B cell (primary cell): ENCODE data around the gene P3H3. TPM values are rescaled to one million over a fixed set of nuclear protein-coding genes. Genes with fewer than 3 reads are reported as not detected.

Experiments
- ATAC-seq: fragments of 200-7000 bp; cut with Tn5 transposase; one replicate; pipeline ENCODE4 v1.10.0; 2021; ENCODE audit warnings: low read depth, mild to moderate bottlenecking, moderate number of reproducible peaks, moderate library complexity
- CTCF ChIA-PET: fragments of 350-600 bp; sonication (Branson Sonifier 250); formaldehyde crosslinking; loops from one replicate; lab custom pipeline; 2021; ENCODE audit warnings: antibody characterized with exemption, inconsistent platforms; lab: Charles Lee
- POLR2A ChIA-PET: fragments of 350-600 bp; sonication (Branson Sonifier 250); formaldehyde crosslinking; loops from one replicate; lab custom pipeline; 2021; ENCODE audit warnings: antibody characterized with exemption; lab: Charles Lee
- DNase-seq: peaks from one replicate; pipeline ENCODE4 v3.0.0; 2013
- H2AFZ ChIP-seq: 2 replicates; pipeline ENCODE4 v1.6.1; 2012; ENCODE audit warnings: mild to moderate bottlenecking, low read depth, low read length; ENCODE audit not compliant: insufficient read depth, poor library complexity, severe bottlenecking
- H3K27ac ChIP-seq, 2 donors: 1 replicate in 1 of 2; 2 replicates in 1 of 2; pipeline ENCODE4 v1.5.1; 2012 to 2013; ENCODE audit warnings: low read length in 2 of 2, mild to moderate bottlenecking in 2 of 2, moderate library complexity in 1 of 2
- H3K27me3 ChIP-seq, 4 experiments: fragments of 200-600 bp in 1 of 4; sonication (generic) in 1 of 4; replicated peaks in 1 of 4; 1 replicate in 2 of 4; 2 replicates in 2 of 4; pipeline versions ENCODE4 v1.6.1 to v1.7.0; 2013 to 2016; ENCODE audit warnings: low read length in 3 of 4, mild to moderate bottlenecking in 2 of 4, mixed read lengths in 1 of 4, moderate library complexity in 1 of 4; ENCODE audit not compliant: insufficient read depth in 4 of 4, control insufficient read depth in 3 of 4; ENCODE audit errors: control extremely low read depth in 1 of 4
- H3K36me3 ChIP-seq, 2 experiments: replicated peaks in 1 of 2; 1 replicate in 1 of 2; 2 replicates in 1 of 2; pipeline versions ENCODE4 v1.6.1 to v1.7.1; 2013; ENCODE audit warnings: low read length in 1 of 2; ENCODE audit not compliant: insufficient read depth in 2 of 2, control insufficient read depth in 1 of 2; ENCODE audit errors: control extremely low read depth in 1 of 2, extremely low read depth in 1 of 2
- H3K4me1 ChIP-seq, 2 donors: fragments of 200-600 bp in 1 of 2; sonication (generic) in 1 of 2; 1 replicate in 1 of 2; 2 replicates in 1 of 2; pipeline versions ENCODE4 v1.5.1 to v1.6.1; 2013 to 2017; ENCODE audit warnings: low read length in 2 of 2; ENCODE audit not compliant: control insufficient read depth in 2 of 2, insufficient read depth in 2 of 2
- H3K4me2 ChIP-seq: replicated peaks from 2 replicates; pipeline ENCODE3; 2012; ENCODE audit warnings: mild to moderate bottlenecking, low read depth, low read length; ENCODE audit not compliant: poor library complexity, severe bottlenecking
- H3K4me3 ChIP-seq, 5 experiments: fragments of 200-600 bp in 1 of 5; sonication (generic) in 1 of 5; 1 replicate in 3 of 5; 2 replicates in 2 of 5; pipeline versions ENCODE4 v1.5.1 to v1.7.0; 2011 to 2016; ENCODE audit warnings: low read length in 4 of 5, mild to moderate bottlenecking in 4 of 5, low read depth in 2 of 5, control low read depth in 1 of 5, moderate library complexity in 1 of 5; ENCODE audit not compliant: insufficient read depth in 1 of 5; ENCODE audit errors: control extremely low read depth in 1 of 5, extremely low read depth in 1 of 5
- H3K79me2 ChIP-seq: fragments of 200-600 bp; sonication (generic); one replicate; pipeline ENCODE4 v1.6.0; 2016; ENCODE audit warnings: low read length; ENCODE audit not compliant: control insufficient read depth, insufficient read depth
- H3K9ac ChIP-seq: fragments of 200-600 bp; sonication (generic); 2 replicates; pipeline ENCODE4 v1.6.1; 2017; ENCODE audit warnings: mild to moderate bottlenecking, low read length, moderate library complexity
- H3K9me3 ChIP-seq, 3 donors: one replicate each; pipeline versions ENCODE4 v1.6.1 to v1.7.1; 2013; ENCODE audit warnings: low read length in 2 of 3; ENCODE audit not compliant: control insufficient read depth in 2 of 3, insufficient read depth in 1 of 3; ENCODE audit errors: control extremely low read depth in 1 of 3
- H4K20me1 ChIP-seq: 2 replicates; pipeline ENCODE4 v1.6.0; 2012; ENCODE audit warnings: mild to moderate bottlenecking, low read length; ENCODE audit not compliant: insufficient read depth, control insufficient read depth, poor library complexity, severe bottlenecking
- H3K27ac Mint-ChIP-seq: one replicate; pipeline ENCODE4 v1.8.0; 2021; ENCODE audit warnings: mixed read lengths
- H3K27me3 Mint-ChIP-seq: one replicate; pipeline ENCODE4 v1.8.0; 2021; ENCODE audit warnings: mixed read lengths
- H3K4me1 Mint-ChIP-seq: one replicate; pipeline ENCODE4 v1.8.0; 2021; ENCODE audit warnings: mixed read lengths
- H3K4me3 Mint-ChIP-seq: one replicate; pipeline ENCODE4 v1.8.0; 2021; ENCODE audit warnings: mixed read lengths
- H3K9me3 Mint-ChIP-seq: one replicate; pipeline ENCODE4 v1.8.0; 2022; ENCODE audit warnings: mixed read lengths; ENCODE audit not compliant: insufficient read depth
- EZH2 ChIP-seq: IDR thresholded peaks from 2 replicates; pipeline ENCODE4 v1.6.1; 2012; ENCODE audit warnings: borderline replicate concordance, low read depth, mild to moderate bottlenecking, moderate library complexity, low read length; ENCODE audit not compliant: insufficient read depth, poor library complexity, severe bottlenecking
- WGBS: methylation state at CpG from one replicate; pipeline ENCODE4 v1.1.5; 2013; ENCODE audit warnings: missing lambda C conversion rate; ENCODE audit not compliant: insufficient coverage; 5-methylcytosine and 5-hydroxymethylcytosine counted together
- intact Hi-C: fragments of 100-400 bp; cut with micrococcal nuclease; formaldehyde crosslinking; loops from one replicate; pipeline ENCODE4 v1.10.0; 2022
- polyA plus RNA-seq: library from polyadenylated mRNA; depleted of rRNA; stranded (reverse); fragments of >200 nt; gene quantifications from 2 replicates; pipeline ENCODE4 v1.2.3, GENCODE V29; 2012
- total RNA-seq, 2 donors: library from RNA; stranded (reverse); fragments of 120-200 nt in 1 of 2; gene quantifications; 1 replicate in 1 of 2; 2 replicates in 1 of 2; pipeline versions ENCODE4 v1.2.3 to v1.2.4, GENCODE V29; 2013 to 2022
- TF ChIP-seq, protein P1 (sequence below): fragments of 200-600 bp; IDR thresholded peaks from one replicate; pipeline ENCODE4 v1.8.0; 2022; ENCODE audit warnings: antibody characterized with exemption, mild to moderate bottlenecking

The P3H3 gene
- total and polyA plus RNA-seq, 2 donors (not counting 1 experiment from before 2014, with no cell fraction given) = 0.09 TPM; not detected in 1

DNA sequence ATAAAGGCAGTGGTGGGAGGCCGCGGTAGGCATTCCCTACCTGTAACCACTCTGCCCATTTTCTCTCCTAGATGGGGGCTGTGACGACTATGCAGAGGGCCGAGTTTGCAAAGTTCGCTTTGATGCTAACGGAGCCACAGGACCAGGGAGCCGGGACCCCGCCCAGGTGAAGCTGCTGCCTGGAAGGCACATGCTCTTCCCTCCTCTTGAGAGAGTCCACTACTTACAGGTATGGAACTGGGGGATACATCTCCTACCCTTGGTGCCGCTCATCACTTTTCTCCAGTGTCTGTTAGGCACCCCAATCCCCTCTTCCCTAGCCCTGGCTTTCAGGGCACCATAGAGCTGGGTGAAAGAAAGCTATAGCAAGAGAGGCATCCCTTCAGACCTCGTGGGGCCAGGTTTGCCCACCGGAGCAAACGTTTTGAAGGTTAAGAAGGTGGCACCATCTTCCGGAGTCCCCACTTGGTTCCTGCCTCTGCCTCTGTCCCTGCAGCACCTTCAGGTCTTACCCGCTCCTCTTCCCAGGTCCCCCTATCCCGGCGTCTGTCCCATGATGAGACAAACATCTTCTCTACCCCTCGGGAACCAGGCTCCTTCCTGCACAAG lies 2.0 kb upstream of the P3H3 start:
- Mint-ChIP-seq H3K4me3 (peak overlapping the region; percentile 23), H3K27ac (no peak overlapping the region), H3K9me3 (no peaks in the 10 kb centered on the region), H3K27me3 (peaks cover 78% of the 10 kb centered on the region), H3K4me1 (peaks cover 27% of the 10 kb centered on the region)
- Histone ChIP-seq H3K27ac (no peak overlapping the region), H3K9ac (no peak overlapping the region), H2AFZ (no peak overlapping the region), H3K36me3 (no peaks in the 10 kb centered on the region), H3K4me1 (peaks cover 32 to 37% of the 10 kb centered on the region in 2 donors), H3K4me2 (no peak overlapping the region), H3K4me3 (no peak overlapping the region), H3K79me2 (no peaks in the 10 kb centered on the region), H3K9me3 (peaks cover 0 to 13% (median 0%) of the 10 kb centered on the region in 3 donors), H3K27me3 (peaks cover 0 to 83% (median 37%) of the 10 kb centered on the region in 4 experiments), H4K20me1 (peaks cover 11% of the 10 kb centered on the region)
- TF ChIP-seq, protein P1, sequence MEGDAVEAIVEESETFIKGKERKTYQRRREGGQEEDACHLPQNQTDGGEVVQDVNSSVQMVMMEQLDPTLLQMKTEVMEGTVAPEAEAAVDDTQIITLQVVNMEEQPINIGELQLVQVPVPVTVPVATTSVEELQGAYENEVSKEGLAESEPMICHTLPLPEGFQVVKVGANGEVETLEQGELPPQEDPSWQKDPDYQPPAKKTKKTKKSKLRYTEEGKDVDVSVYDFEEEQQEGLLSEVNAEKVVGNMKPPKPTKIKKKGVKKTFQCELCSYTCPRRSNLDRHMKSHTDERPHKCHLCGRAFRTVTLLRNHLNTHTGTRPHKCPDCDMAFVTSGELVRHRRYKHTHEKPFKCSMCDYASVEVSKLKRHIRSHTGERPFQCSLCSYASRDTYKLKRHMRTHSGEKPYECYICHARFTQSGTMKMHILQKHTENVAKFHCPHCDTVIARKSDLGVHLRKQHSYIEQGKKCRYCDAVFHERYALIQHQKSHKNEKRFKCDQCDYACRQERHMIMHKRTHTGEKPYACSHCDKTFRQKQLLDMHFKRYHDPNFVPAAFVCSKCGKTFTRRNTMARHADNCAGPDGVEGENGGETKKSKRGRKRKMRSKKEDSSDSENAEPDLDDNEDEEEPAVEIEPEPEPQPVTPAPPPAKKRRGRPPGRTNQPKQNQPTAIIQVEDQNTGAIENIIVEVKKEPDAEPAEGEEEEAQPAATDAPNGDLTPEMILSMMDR = no peak
- TF ChIP-seq EZH2 = no peak
- CTCF ChIA-PET = interaction anchor here (1.2 to 6.2 kb wide), 7 partner anchors 10 to 276 kb away, joined by 3 to 33 read pairs (median 5); partner anchors contain the start of genes CDCA3, MLF2 and USP5
- POLR2A ChIA-PET = no interaction called here
- ATAC-seq = no peak
- 86% methylated on average over 11 of the region's 17 CpGs for WGBS
- DNase-seq = no peak
- intact Hi-C loops = no loop called here

DNA sequence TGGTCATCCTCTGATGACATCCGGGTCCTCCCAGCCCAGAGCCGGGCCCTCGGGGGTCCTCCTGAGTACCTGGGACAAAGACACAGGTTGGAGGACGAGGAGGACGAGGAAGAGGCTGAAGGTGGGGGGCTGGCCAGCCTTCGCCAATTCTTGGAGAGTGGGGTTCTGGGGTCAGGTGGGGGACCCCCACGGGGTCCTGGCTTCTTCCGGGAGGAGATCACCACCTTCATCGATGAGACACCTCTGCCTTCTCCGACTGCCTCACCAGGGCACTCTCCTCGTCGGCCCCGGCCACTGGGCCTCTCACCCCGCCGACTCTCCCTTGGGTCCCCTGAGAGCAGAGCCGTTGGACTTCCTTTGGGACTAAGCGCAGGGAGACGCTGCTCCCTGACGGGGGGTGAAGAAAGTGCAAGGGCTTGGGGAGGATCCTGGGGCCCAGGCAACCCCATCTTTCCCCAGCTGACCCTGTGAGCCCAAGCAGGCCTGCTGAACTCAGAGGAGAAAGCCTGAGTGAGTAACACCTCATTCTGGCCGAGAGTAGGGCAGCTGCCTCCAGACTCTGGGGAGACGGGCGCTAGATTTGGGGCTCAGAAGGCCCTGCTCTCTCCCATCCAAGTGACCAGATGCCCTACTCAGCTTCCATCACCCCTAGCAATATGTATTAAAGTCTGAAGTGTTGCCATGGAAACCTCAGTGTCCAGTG lies 1.3 kb upstream of the P3H3 start:
- no peak overlapping the region for H3K27ac ChIP-seq
- Mint-ChIP-seq H3K9me3 (no peaks in the 10 kb centered on the region), H3K27ac (no peak overlapping the region), H3K4me1 (peaks cover 24% of the 10 kb centered on the region), H3K4me3 (peak overlapping the region; percentile 72), H3K27me3 (peaks cover 82% of the 10 kb centered on the region)
- no peaks in the 10 kb centered on the region for H3K79me2 ChIP-seq
- peaks cover 0 to 85% (median 35%) of the 10 kb centered on the region in 4 experiments for H3K27me3 ChIP-seq
- no peak for ATAC-seq
- no peak overlapping the region for H2AFZ ChIP-seq
- intact Hi-C loops = no loop called here
- H3K4me3 ChIP-seq = no peak overlapping the region
- H3K4me1 ChIP-seq = peaks cover 28 to 33% of the 10 kb centered on the region in 2 donors
- POLR2A ChIA-PET = no interaction called here
- CTCF ChIA-PET = interaction anchor here (1.0 to 6.2 kb wide), 4 partner anchors 9 to 73 kb away, joined by 3 to 33 read pairs (median 17); partner anchors contain the start of genes CDCA3, MLF2 and USP5
- H3K36me3 ChIP-seq = no peaks in the 10 kb centered on the region
- peaks cover 0 to 13% (median 0%) of the 10 kb centered on the region in 3 donors for H3K9me3 ChIP-seq
- TF ChIP-seq, protein P1 = no peak
- TF ChIP-seq EZH2 = no peak
- no peak overlapping the region for H3K9ac ChIP-seq
- WGBS = 89% methylated on average over 20 of the region's 22 CpGs
- H3K4me2 ChIP-seq = no peak overlapping the region
- no peak for DNase-seq
- peaks cover 11% of the 10 kb centered on the region for H4K20me1 ChIP-seq
